ENCODE data around the gene CDKAL1.
"Not testable (repeated sequence)": the region's sequence is repeated elsewhere in the genome, so short reads cannot be mapped to it uniquely, and the experiment has no call there.

Gene CDKAL1

DNA sequence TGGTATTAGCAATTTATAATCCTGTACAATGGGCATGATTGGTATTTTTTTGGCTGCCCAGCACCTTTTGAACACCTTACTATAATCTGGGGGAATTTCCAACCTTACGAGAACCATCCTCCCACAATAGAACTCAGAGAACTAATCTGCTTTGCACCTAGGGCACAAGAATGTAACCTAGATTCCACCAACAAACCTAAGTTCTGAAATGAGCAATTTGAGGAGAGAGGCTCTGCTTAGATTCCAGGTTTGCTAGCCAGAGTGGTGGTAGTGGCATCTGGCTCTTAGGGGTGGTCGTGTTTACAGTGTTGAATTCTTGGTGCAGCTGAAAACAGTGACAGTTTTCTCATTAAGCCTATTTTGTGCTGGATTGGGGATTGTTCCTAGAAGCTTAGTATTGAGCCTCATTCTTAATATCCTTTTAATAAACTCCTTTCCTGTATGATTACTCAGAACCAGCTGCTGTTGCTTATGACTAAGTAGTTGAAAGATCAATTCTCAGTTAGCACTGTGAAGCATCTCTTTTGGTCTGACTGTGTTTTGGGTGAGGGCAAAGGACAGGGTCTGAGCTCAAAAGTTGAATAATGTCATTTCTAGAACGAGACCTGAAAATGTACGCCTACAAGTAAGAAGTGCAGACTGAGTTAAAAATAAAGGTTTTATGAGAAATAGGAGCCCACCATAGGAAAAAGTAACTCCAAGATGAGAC is 385.6 kb downstream of the CDKAL1 start:
- no peaks in the 10 kb centered on the region for H3K27me3 ChIP-seq
- no peak for DNase-seq
- peaks cover 4% of the 10 kb centered on the region; the same call in 1 of the 2 replicates for H3K9me3 ChIP-seq
- no peak overlapping the region for H3K4me3 ChIP-seq (ENCODE audit: low read depth, low read length)
- H3K36me3 ChIP-seq = no peaks in the 10 kb centered on the region
- no peaks in the 10 kb centered on the region for H3K4me1 ChIP-seq
- TF ChIP-seq, protein P1, sequence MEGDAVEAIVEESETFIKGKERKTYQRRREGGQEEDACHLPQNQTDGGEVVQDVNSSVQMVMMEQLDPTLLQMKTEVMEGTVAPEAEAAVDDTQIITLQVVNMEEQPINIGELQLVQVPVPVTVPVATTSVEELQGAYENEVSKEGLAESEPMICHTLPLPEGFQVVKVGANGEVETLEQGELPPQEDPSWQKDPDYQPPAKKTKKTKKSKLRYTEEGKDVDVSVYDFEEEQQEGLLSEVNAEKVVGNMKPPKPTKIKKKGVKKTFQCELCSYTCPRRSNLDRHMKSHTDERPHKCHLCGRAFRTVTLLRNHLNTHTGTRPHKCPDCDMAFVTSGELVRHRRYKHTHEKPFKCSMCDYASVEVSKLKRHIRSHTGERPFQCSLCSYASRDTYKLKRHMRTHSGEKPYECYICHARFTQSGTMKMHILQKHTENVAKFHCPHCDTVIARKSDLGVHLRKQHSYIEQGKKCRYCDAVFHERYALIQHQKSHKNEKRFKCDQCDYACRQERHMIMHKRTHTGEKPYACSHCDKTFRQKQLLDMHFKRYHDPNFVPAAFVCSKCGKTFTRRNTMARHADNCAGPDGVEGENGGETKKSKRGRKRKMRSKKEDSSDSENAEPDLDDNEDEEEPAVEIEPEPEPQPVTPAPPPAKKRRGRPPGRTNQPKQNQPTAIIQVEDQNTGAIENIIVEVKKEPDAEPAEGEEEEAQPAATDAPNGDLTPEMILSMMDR (IDR thresholded peaks at IDR 0.05; ENCODE audit: low read depth, low read length) = no peak

- TF ChIP-seq, protein P1 (IDR thresholded peaks at IDR 0.05; ENCODE audit: low read depth, low read length) = no peak
- no peaks in the 10 kb centered on the region for H3K9me3 ChIP-seq
These were observed 387.3 kb downstream of the CDKAL1 start for GRCh38 chr6:20921578-20921977.

DNA sequence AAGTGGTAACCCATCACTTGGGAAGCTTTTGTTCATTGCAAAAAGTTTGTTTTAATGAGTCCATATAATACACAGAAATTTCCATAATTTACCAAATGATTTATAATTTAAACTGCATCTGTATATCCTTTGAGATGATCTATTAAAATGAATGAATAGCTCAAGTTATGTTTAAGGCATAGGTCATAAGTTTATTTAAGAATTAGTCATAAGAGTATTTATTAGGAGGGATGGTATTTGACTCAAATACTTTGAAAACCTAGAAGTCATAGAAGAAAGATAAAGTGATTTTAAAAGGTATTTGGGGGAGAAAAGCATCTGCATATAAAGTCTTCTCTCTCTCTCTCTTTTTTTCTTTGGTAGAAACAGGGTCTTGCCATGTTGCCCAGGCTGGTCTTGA is 388.5 kb downstream of the CDKAL1 start:
- no peak for DNase-seq
- TF ChIP-seq, protein P1 (IDR thresholded peaks at IDR 0.05; ENCODE audit: low read depth, low read length) = no peak
- Histone ChIP-seq H3K4me3 (ENCODE audit: low read depth, low read length) (no peak overlapping the region), H3K4me1 (no peaks in the 10 kb centered on the region), H3K9me3 (no peaks in the 10 kb centered on the region), H3K36me3 (no peaks in the 10 kb centered on the region), H3K27me3 (no peaks in the 10 kb centered on the region)

More at GRCh38 chr6:20921578-20921977, 387.3 kb downstream of the CDKAL1 start:
- Histone ChIP-seq H3K36me3 (no peaks in the 10 kb centered on the region), H3K4me1 (no peaks in the 10 kb centered on the region), H3K27me3 (no peaks in the 10 kb centered on the region), H3K4me3 (ENCODE audit: low read depth, low read length) (no peak overlapping the region)
- DNase-seq = no peak

DNA sequence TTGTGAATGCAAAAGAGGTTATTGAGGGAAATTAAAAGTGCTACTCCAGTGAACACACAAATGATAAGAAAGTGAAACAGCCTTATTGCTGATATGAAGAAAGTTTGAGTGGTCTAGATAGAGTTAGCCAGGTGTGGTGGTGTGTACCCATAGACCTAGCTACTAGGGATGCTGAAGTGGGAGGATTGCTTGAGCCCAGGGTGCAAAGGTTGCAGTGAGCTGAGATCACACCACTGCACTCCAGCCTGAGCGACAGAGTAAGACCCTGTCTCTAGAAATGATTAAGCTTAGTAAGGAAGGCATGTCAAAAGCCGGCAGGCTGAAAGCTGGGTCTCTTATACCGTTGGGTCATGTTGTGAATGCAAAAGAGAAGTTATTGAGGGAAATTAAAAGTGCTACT is 389.8 kb downstream of the CDKAL1 start:
- H3K27me3 ChIP-seq; H3K36me3 ChIP-seq; H3K4me1 ChIP-seq; H3K4me3 ChIP-seq (ENCODE audit: low read depth, low read length); H3K9me3 ChIP-seq; DNase-seq: not testable (repeated sequence)

DNA sequence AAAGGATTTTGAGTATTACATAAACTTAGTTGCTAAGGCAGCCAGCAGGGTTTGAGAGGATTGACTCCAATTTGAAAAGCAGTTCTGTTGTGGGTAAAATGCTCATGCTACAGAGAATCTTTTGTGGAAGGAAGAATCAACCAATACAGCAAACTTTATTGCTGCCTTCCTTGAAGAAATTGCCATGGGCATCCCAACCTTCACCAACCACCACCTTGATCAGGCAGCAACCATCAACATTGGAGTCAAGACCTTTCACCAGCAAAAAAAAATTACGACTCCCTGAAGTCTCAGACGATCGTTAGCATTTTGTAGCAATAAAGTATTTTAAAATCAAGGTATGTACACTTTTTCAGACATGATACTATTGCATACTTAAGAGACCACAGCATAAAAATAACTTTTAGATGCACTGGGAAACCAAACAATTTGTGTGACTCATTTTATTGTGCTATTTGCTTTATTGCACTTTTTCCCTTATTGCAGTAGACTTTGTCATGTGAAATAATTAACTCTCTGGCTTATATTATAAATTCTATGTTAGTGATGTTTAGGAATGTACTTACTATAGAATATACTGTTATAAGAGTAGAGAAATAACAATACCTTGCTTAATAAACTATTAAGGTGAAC is 390.8 kb downstream of the CDKAL1 start:
- Histone ChIP-seq H3K27me3 (no peaks in the 10 kb centered on the region), H3K9me3 (no peaks in the 10 kb centered on the region), H3K4me3 (ENCODE audit: low read depth, low read length) (no peak overlapping the region), H3K4me1 (no peaks in the 10 kb centered on the region), H3K36me3 (no peaks in the 10 kb centered on the region)
- DNase-seq = no peak
- TF ChIP-seq, protein P1 (IDR thresholded peaks at IDR 0.05; ENCODE audit: low read depth, low read length) = no peak

- TF ChIP-seq, protein P1 (IDR thresholded peaks at IDR 0.05; ENCODE audit: low read depth, low read length) = no peak
- no peaks in the 10 kb centered on the region for H3K36me3 ChIP-seq
- H3K9me3 ChIP-seq = no peaks in the 10 kb centered on the region
- no peak for DNase-seq
- no peaks in the 10 kb centered on the region for H3K4me1 ChIP-seq
- no peak overlapping the region for H3K4me3 ChIP-seq (ENCODE audit: low read depth, low read length)
- H3K27me3 ChIP-seq = no peaks in the 10 kb centered on the region
These were observed 393.0 kb downstream of the CDKAL1 start for GRCh38 chr6:20927130-20927860.

Data from BE2C (cell line).